H9 (cell line): Measurements from ENCODE around the gene MMP10. TPM values are rescaled to one million over a fixed set of nuclear protein-coding genes. Genes with fewer than 3 reads are reported as not detected.

Source experiments
- DNase-seq: peaks from one replicate; pipeline ENCODE4 v3.0.0-alpha.2; 2017
- H2AFZ ChIP-seq: one replicate; pipeline ENCODE4 v1.6.1; 2013; ENCODE audit warnings: mild to moderate bottlenecking, low read length, control low read depth, moderate library complexity
- H2AK5ac ChIP-seq: 2 replicates; pipeline ENCODE4 v1.6.1; 2013; ENCODE audit warnings: low read length, control low read depth, mixed read lengths; ENCODE audit not compliant: insufficient read length
- H2BK120ac ChIP-seq: one replicate; pipeline ENCODE4 v1.6.1; 2013; ENCODE audit warnings: low read depth, mild to moderate bottlenecking, low read length, control low read depth, inconsistent platforms; ENCODE audit not compliant: poor library complexity, severe bottlenecking
- H2BK12ac ChIP-seq: 2 replicates; pipeline ENCODE4 v1.6.1; 2013; ENCODE audit warnings: low read length, control low read depth, mixed read lengths, low read depth; ENCODE audit not compliant: insufficient read length
- H2BK15ac ChIP-seq: 2 replicates; pipeline ENCODE4 v1.6.1; 2013; ENCODE audit warnings: low read depth, low read length, control low read depth
- H2BK20ac ChIP-seq: one replicate; pipeline ENCODE4 v1.6.1; 2013; ENCODE audit warnings: low read depth, mild to moderate bottlenecking, low read length, control low read depth, inconsistent platforms; ENCODE audit not compliant: poor library complexity, severe bottlenecking
- H2BK5ac ChIP-seq: 2 replicates; pipeline ENCODE4 v1.6.1; 2013; ENCODE audit warnings: low read length, control low read depth, mixed read lengths; ENCODE audit not compliant: insufficient read length
- H3K14ac ChIP-seq: 2 replicates; pipeline ENCODE4 v1.6.1; 2013; ENCODE audit warnings: low read length, control low read depth; ENCODE audit not compliant: insufficient read depth
- H3K18ac ChIP-seq: 2 replicates; pipeline ENCODE4 v1.6.1; 2013; ENCODE audit warnings: low read depth, mild to moderate bottlenecking, mixed read lengths, low read length, control low read depth; ENCODE audit not compliant: insufficient read length
- H3K23ac ChIP-seq: 2 replicates; pipeline ENCODE4 v1.6.1; 2013; ENCODE audit warnings: low read length, control low read depth, mixed read lengths, low read depth; ENCODE audit not compliant: insufficient read length
- H3K23me2 ChIP-seq: 2 replicates; pipeline ENCODE4 v1.6.1; 2013; ENCODE audit warnings: low read depth, mild to moderate bottlenecking, mixed read lengths, low read length, control low read depth; ENCODE audit not compliant: insufficient read length, poor library complexity, severe bottlenecking
- H3K27ac ChIP-seq: 2 replicates; pipeline ENCODE4 v1.5.1; 2013; ENCODE audit warnings: low read length, control low read depth, mixed read lengths, low read depth; ENCODE audit not compliant: insufficient read length
- H3K27me3 ChIP-seq: 2 replicates; pipeline ENCODE4 v1.6.1; 2013; ENCODE audit warnings: low read length, control low read depth, inconsistent platforms; ENCODE audit not compliant: insufficient read depth
- H3K4ac ChIP-seq: 2 replicates; pipeline ENCODE4 v1.6.1; 2013; ENCODE audit warnings: low read depth, mild to moderate bottlenecking, control low read depth, inconsistent platforms, low read length, moderate library complexity
- H3K4me1 ChIP-seq: 2 replicates; pipeline ENCODE4 v1.6.1; 2013; ENCODE audit warnings: low read length, control low read depth, inconsistent platforms; ENCODE audit not compliant: insufficient read depth
- H3K4me2 ChIP-seq: 2 replicates; pipeline ENCODE4 v1.6.1; 2013; ENCODE audit warnings: low read length, control low read depth, mixed read lengths; ENCODE audit not compliant: insufficient read length, insufficient read depth
- H3K56ac ChIP-seq: 2 replicates; pipeline ENCODE4 v1.6.1; 2013; ENCODE audit warnings: low read depth, mild to moderate bottlenecking, mixed read lengths, low read length, control low read depth; ENCODE audit not compliant: insufficient read length
- H3K79me1 ChIP-seq: 2 replicates; pipeline ENCODE4 v1.6.1; 2013; ENCODE audit warnings: low read depth, mild to moderate bottlenecking, moderate library complexity, low read length, control low read depth, inconsistent platforms; ENCODE audit not compliant: insufficient read depth, poor library complexity, severe bottlenecking
- H3K79me2 ChIP-seq: 2 replicates; pipeline ENCODE4 v1.6.1; 2013; ENCODE audit warnings: low read length, control low read depth, inconsistent platforms; ENCODE audit not compliant: insufficient read depth
- H3K9ac ChIP-seq: 2 replicates; pipeline ENCODE4 v1.6.1; 2013; ENCODE audit warnings: low read length, control low read depth, mixed read lengths; ENCODE audit not compliant: insufficient read length; ENCODE audit errors: extremely low read depth
- H3K9me3 ChIP-seq: one replicate; pipeline ENCODE4 v1.6.1; 2013; ENCODE audit warnings: low read depth, low read length, inconsistent platforms; ENCODE audit not compliant: control insufficient read depth
- H3T11ph ChIP-seq: one replicate; pipeline ENCODE4 v1.6.1; 2013; ENCODE audit warnings: mild to moderate bottlenecking, low read length, control low read depth, inconsistent platforms
- H4K20me1 ChIP-seq: one replicate; pipeline ENCODE4 v1.6.1; 2013; ENCODE audit not compliant: control insufficient read depth, insufficient read length, insufficient read depth
- H4K5ac ChIP-seq: 2 replicates; pipeline ENCODE4 v1.6.1; 2013; ENCODE audit warnings: low read depth, mild to moderate bottlenecking, mixed read lengths, low read length, control low read depth; ENCODE audit not compliant: insufficient read length
- H4K8ac ChIP-seq: replicated peaks from 2 replicates; pipeline ENCODE4 v1.6.1; 2013; ENCODE audit warnings: low read length, control low read depth, mixed read lengths, low read depth; ENCODE audit not compliant: insufficient read length
- H4K91ac ChIP-seq: 2 replicates; pipeline ENCODE4 v1.6.1; 2013; ENCODE audit warnings: low read depth, mild to moderate bottlenecking, moderate library complexity, mixed read lengths, low read length, control low read depth; ENCODE audit not compliant: insufficient read length
- H3K27ac Mint-ChIP-seq, 3 experiments: 2 replicates in 2 of 3; 3 replicates in 1 of 3; pipeline ENCODE4 v1.8.0; 2020 to 2021; ENCODE audit warnings: mixed read lengths in 3 of 3, mild to moderate bottlenecking in 1 of 3, moderate library complexity in 1 of 3
- H3K27me3 Mint-ChIP-seq: 2 replicates; pipeline ENCODE4 v1.8.0; 2021; ENCODE audit warnings: low read depth, mild to moderate bottlenecking, moderate library complexity, mixed read lengths
- H3K36me3 Mint-ChIP-seq, 3 experiments: 2 replicates in 2 of 3; 3 replicates in 1 of 3; pipeline ENCODE4 v1.8.0; 2020 to 2021; ENCODE audit warnings: low read depth in 3 of 3, mixed read lengths in 3 of 3; ENCODE audit not compliant: insufficient read depth in 1 of 3
- H3K4me1 Mint-ChIP-seq, 2 experiments: 2 replicates each; pipeline ENCODE4 v1.8.0; 2020; ENCODE audit warnings: mixed read lengths in 2 of 2
- H3K4me3 Mint-ChIP-seq, 2 experiments: 2 replicates in 1 of 2; 3 replicates in 1 of 2; pipeline ENCODE4 v1.8.0; 2020 to 2021; ENCODE audit warnings: mild to moderate bottlenecking in 2 of 2, mixed read lengths in 2 of 2, moderate library complexity in 1 of 2
- H3K9me3 Mint-ChIP-seq, 2 experiments: 2 replicates in 1 of 2; 3 replicates in 1 of 2; pipeline ENCODE4 v1.8.0; 2020; ENCODE audit warnings: mild to moderate bottlenecking in 2 of 2, mixed read lengths in 2 of 2, moderate library complexity in 1 of 2
- WGBS: extraction: QIAGEN DNeasy Blood & Tissue Kit; methylation state at CpG from one replicate; pipeline ENCODE4 v1.1.7; 2013; ENCODE audit warnings: missing lambda C conversion rate, low lambda C conversion rate, mixed read lengths; ENCODE audit not compliant: insufficient read length; ENCODE audit errors: extremely low coverage; 5-methylcytosine and 5-hydroxymethylcytosine counted together
- total RNA-seq: library from RNA; stranded (reverse); gene quantifications from 2 replicates; pipeline ENCODE4 v1.2.1, GENCODE V29; 2021
- TF ChIP-seq, protein P1 (sequence below): fragments of 200-600 bp; sonication (generic); conservative IDR thresholded peaks from 3 replicates; pipeline ENCODE4 v1.8.0; 2021; ENCODE audit warnings: antibody characterized with exemption, mild to moderate bottlenecking

The MMP10 gene
- total RNA-seq, 1 experiment from 2014 or later = not detected

DNA sequence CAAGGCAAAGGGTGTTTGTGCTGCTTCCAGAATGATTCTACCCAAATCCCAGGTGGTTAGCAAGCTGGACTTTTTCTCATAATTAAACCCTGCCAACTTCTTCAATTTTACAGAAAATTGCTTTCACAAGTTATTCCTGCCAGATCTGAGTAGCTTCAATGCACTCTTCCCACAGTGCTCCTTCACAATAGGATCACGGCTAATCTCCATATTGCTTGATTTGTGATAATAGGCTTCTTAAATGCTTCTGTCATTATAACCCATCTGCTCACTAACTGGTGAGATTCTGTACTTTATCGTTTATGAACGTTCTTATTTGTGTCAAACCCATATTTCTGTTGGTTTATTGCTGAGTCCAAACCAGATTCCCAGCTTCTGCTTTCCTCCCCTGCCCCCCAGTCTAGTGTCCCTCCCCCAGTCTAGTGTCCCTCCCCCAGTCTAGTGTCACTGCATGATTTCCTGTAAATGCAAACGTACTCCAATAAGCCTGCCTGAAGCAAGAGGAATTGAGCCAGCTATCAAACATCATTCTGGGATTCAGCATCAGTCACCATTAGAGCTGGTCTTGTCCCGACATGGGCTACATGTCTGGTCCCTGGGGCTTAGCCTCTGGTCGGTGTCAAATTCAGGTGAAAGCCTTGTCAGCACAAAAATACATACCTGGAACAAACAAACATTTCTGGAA is 49.0 kb upstream of the MMP10 start:
- Histone ChIP-seq H3T11ph (no peak overlapping the region), H3K18ac (no peak overlapping the region), H2AFZ (no peak overlapping the region), H3K27ac (no peak overlapping the region), H3K23ac (no peak overlapping the region), H3K4me1 (peaks cover 2% of the 10 kb centered on the region; the same call in 1 of the 2 replicates), H2BK120ac (no peak overlapping the region), H4K91ac (no peak overlapping the region), H2BK12ac (no peak overlapping the region), H3K4me2 (no peak overlapping the region), H3K27me3 (no peaks in the 10 kb centered on the region), H2AK5ac (no peak overlapping the region), H3K79me2 (no peaks in the 10 kb centered on the region), H3K4ac (no peak overlapping the region), H4K20me1 (no peaks in the 10 kb centered on the region), H2BK20ac (no peak overlapping the region), H3K79me1 (no peaks in the 10 kb centered on the region), H4K5ac (no peak overlapping the region), H2BK5ac (no peak overlapping the region), H3K9ac (no peak overlapping the region), H2BK15ac (no peak overlapping the region), H3K56ac (no peak overlapping the region), H4K8ac (no peak overlapping the region), H3K23me2 (no peaks in the 10 kb centered on the region), H3K14ac (no peak overlapping the region), H3K9me3 (peaks cover 4% of the 10 kb centered on the region)
- no peak for DNase-seq
- TF ChIP-seq, protein P1, sequence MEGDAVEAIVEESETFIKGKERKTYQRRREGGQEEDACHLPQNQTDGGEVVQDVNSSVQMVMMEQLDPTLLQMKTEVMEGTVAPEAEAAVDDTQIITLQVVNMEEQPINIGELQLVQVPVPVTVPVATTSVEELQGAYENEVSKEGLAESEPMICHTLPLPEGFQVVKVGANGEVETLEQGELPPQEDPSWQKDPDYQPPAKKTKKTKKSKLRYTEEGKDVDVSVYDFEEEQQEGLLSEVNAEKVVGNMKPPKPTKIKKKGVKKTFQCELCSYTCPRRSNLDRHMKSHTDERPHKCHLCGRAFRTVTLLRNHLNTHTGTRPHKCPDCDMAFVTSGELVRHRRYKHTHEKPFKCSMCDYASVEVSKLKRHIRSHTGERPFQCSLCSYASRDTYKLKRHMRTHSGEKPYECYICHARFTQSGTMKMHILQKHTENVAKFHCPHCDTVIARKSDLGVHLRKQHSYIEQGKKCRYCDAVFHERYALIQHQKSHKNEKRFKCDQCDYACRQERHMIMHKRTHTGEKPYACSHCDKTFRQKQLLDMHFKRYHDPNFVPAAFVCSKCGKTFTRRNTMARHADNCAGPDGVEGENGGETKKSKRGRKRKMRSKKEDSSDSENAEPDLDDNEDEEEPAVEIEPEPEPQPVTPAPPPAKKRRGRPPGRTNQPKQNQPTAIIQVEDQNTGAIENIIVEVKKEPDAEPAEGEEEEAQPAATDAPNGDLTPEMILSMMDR = no peak
- Mint-ChIP-seq H3K27ac (no peak overlapping the region), H3K4me1 (peaks cover 5 to 6% of the 10 kb centered on the region in 2 experiments; a peak in 3 of 4 replicates), H3K36me3 (peaks cover 4 to 13% (median 5%) of the 10 kb centered on the region in 3 experiments; a peak in 5 of 7 replicates), H3K9me3 (peaks cover 16 to 20% of the 10 kb centered on the region in 2 experiments; a peak in 4 of 5 replicates), H3K27me3 (peaks cover 3% of the 10 kb centered on the region; the same call in 1 of the 2 replicates), H3K4me3 (no peak overlapping the region)
- WGBS = no CpG with 5 or more reads among the region's 6 CpGs
